ENCODE results near the gene TLR2.

DNA sequence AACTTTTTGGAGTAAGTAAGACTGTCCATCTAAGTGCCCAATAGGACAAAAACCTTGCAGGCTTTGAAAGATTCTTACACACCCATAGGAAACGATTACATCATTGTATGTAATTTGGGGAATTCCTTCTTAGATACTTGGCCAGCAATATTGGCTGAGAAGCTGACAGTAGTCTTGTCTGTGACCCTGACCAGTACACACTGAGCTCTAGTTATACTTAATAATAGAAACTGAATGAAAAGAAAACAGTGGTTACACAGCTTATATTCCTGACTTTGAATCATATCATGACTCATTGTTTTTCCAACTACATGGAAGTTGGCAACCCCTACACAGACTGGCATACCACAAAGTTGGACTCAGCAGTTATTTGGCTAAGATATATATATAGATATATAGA lies 7.1 kb upstream of the TLR2 start:
- TF ChIP-seq, protein P1, sequence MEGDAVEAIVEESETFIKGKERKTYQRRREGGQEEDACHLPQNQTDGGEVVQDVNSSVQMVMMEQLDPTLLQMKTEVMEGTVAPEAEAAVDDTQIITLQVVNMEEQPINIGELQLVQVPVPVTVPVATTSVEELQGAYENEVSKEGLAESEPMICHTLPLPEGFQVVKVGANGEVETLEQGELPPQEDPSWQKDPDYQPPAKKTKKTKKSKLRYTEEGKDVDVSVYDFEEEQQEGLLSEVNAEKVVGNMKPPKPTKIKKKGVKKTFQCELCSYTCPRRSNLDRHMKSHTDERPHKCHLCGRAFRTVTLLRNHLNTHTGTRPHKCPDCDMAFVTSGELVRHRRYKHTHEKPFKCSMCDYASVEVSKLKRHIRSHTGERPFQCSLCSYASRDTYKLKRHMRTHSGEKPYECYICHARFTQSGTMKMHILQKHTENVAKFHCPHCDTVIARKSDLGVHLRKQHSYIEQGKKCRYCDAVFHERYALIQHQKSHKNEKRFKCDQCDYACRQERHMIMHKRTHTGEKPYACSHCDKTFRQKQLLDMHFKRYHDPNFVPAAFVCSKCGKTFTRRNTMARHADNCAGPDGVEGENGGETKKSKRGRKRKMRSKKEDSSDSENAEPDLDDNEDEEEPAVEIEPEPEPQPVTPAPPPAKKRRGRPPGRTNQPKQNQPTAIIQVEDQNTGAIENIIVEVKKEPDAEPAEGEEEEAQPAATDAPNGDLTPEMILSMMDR (conservative IDR thresholded peaks at IDR 0.05; ENCODE audit: low read depth, low read length): no peak
- TF ChIP-seq EZH2 (IDR thresholded peaks at IDR 0.05; ENCODE audit: low read length, unreplicated experiment): no peak
